ENCODE measurements around the gene STARD8.

- TF ChIP-seq CTCF (IDR thresholded peaks at IDR 0.05) (no peak), POLR2A (IDR thresholded peaks at IDR 0.05; ENCODE audit: low read length) (no peak), SREBF2 (IDR thresholded peaks at IDR 0.05) (no peak), BHLHE40 (IDR thresholded peaks at IDR 0.05; ENCODE audit: low read depth, low read length) (no peak)
Observed at GRCh38 chrX:68761086-68761485, 113.6 kb downstream of the STARD8 start.

Measured in A549 (cell line).